AG08395 (cell line): ENCODE results near the gene PHOX2B.
A peak's percentile ranks its signal among the peaks of the same experiment; 100 is the strongest.
"Not testable (repeated sequence)": the region's sequence is repeated elsewhere in the genome, so short reads cannot be mapped to it uniquely, and the experiment has no call there.

ENCODE experiments used
- DNase-seq: peaks from one replicate; pipeline ENCODE4 v3.0.0; 2012; ENCODE audit warnings: mixed read lengths, low spot score

The PHOX2B gene

GRCh38 chr4:41748074-41748570, 403 bp downstream of the PHOX2B start:
- DNase-seq, result no peak

GRCh38 chr4:41747230-41748055, 1.1 kb downstream of the PHOX2B start:
- no peak for DNase-seq

GRCh38 chr4:41746440-41747229, 1.9 kb downstream of the PHOX2B start:
- DNase-seq, result no peak

GRCh38 chr4:41746025-41746439, 2.5 kb downstream of the PHOX2B start:
- DNase-seq, result no peak

- no peak for DNase-seq
These were observed 3.1 kb downstream of the PHOX2B start for GRCh38 chr4:41745292-41746024.

- no peak for DNase-seq
These were observed 3.8 kb downstream of the PHOX2B start for GRCh38 chr4:41744572-41745291.

GRCh38 chr4:41741354-41741753, 7.2 kb downstream of the PHOX2B start:
- no peak for DNase-seq

- DNase-seq, result not testable (repeated sequence)
These were observed 11.0 kb downstream of the PHOX2B start for GRCh38 chr4:41737491-41737890.

- DNase-seq, result no peak
These were observed 14.2 kb downstream of the PHOX2B start for GRCh38 chr4:41734371-41734770.

- no peak for DNase-seq
These were observed 16.9 kb downstream of the PHOX2B start for GRCh38 chr4:41731569-41732126.

- no peak for DNase-seq
These were observed 20.0 kb downstream of the PHOX2B start for GRCh38 chr4:41728573-41728913.

- no peak for DNase-seq
These were observed 20.5 kb downstream of the PHOX2B start for GRCh38 chr4:41727861-41728572.

GRCh38 chr4:41725254-41725653, 23.3 kb downstream of the PHOX2B start:
- no peak for DNase-seq

- no peak for DNase-seq
These were observed 25.2 kb downstream of the PHOX2B start for GRCh38 chr4:41723286-41723685.

- no peak for DNase-seq
These were observed 26.3 kb downstream of the PHOX2B start for GRCh38 chr4:41722181-41722580.

GRCh38 chr4:41719417-41719816, 29.1 kb downstream of the PHOX2B start:
- no peak for DNase-seq

GRCh38 chr4:41718907-41719306, 29.6 kb downstream of the PHOX2B start:
- peak; percentile 15 for DNase-seq

GRCh38 chr4:41715155-41715554, 33.4 kb downstream of the PHOX2B start:
- DNase-seq, result no peak

GRCh38 chr4:41714364-41715000, 34.0 kb downstream of the PHOX2B start:
- no peak for DNase-seq

GRCh38 chr4:41713768-41714167, 34.8 kb downstream of the PHOX2B start:
- DNase-seq, result no peak
